Measurements from ENCODE around the gene HGF. TPM values are rescaled to one million over a fixed set of nuclear protein-coding genes. Genes with fewer than 3 reads are reported as not detected.

HGF gene
- total RNA-seq, 8 experiments from 2014 or later = 0.09 to 9.6 (median 0.56) TPM; not detected in 1

DNA sequence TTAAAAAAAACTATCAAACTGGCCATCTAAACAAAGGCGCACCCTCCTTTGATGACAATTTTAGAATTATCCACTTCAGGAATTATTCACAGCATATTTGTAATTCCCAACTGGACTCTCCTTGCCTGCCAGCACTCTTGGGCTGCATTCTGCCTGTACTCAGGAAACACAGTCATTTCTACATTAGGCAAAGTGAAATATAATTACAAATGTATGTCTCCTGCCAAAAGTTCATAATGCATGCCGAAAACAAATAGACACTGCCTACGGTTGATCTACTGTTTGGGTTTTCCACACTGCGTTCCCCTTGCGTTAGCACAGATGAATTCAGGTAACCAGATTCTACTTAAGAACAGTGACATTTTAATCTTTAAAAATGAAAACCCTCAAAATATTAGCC is 1.9 kb downstream of the HGF start:
- no peak overlapping the region for H3K4me3 ChIP-seq
- in situ Hi-C loops (cut with MboI; ENCODE audit: low pct_unique_long_range_greater_than_20kb in 2 of 9, low sequenced_read_pairs in 9 of 9, unreplicated experiment in 9 of 9) = no loop called here
- peak in 3 of 8 experiments; percentile 66 to 95 (median 69) for ATAC-seq (replicated peaks in 6 of 8)

DNA sequence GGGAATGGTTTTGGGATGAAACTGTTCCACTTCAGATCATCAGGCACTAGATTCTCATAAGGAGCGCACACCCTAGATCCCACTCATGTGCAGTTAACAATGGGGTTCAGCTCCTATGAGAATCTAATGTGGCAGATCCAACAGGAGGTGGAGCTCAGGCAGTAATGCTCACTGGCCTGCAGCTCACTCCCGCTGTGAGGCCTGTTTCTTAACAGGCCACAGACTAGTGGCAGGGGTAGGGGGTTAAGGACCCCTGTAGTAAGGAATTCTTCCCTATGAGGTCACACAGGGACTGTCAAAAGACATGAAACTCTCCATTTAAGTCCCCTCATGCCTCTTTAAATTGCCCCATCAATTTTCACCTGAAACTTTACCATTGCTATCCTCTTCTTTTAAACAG is 8.0 kb downstream of the HGF start:
- 43 to 83% (median 82%) methylated on average over 1 of the region's 2 CpGs; no CpG with 5 or more reads in 6 of the 10 experiments for WGBS, 10 experiments
- no peaks in the 10 kb centered on the region for H3K4me1 ChIP-seq (replicated peaks in 1 of 2)
- H3K27ac ChIP-seq = no peak overlapping the region
- no peak for ATAC-seq (replicated peaks in 6 of 8)
- in situ Hi-C loops (cut with MboI; ENCODE audit: low pct_unique_long_range_greater_than_20kb in 2 of 9, low sequenced_read_pairs in 9 of 9, unreplicated experiment in 9 of 9) = no loop called here
- H3K4me3 ChIP-seq = no peak overlapping the region

More for the DNA sequence above, 1.9 kb downstream of the HGF start:
- Histone ChIP-seq H3K27ac (no peak overlapping the region), H3K4me1 (replicated peaks in 1 of 2) (no peaks in the 10 kb centered on the region)
- 0 to 100% (median 88%) methylated on average over 1 to 5 of the region's 5 CpGs for WGBS, 10 experiments

DNA sequence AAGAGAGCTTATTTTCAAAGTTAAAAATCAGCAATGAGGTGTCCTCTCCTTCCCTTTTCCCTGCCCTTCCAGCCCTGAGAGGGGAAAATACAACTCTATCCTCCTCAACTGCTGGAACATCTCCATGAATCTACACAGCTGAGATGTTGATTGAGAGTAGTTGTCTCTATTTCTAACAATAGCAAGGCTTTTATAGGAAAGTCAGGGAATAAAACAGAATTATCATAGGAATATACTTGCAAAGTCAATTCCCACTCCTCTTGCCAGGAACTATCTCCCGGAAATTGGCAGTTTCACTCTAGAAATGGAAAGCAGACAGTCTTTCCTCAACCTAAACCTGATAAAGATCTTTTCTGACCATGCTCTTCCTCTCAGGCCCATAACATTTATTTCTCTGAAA is 8.8 kb downstream of the HGF start:
- no peak for ATAC-seq (replicated peaks in 6 of 8)
- in situ Hi-C loops (cut with MboI; ENCODE audit: low pct_unique_long_range_greater_than_20kb in 2 of 9, low sequenced_read_pairs in 9 of 9, unreplicated experiment in 9 of 9) = no loop called here
- Histone ChIP-seq H3K4me3 (no peak overlapping the region), H3K27ac (no peak overlapping the region), H3K4me1 (replicated peaks in 1 of 2) (no peaks in the 10 kb centered on the region)
- 60 to 100% (median 72%) methylated on average over 1 of the region's 1 CpG; no CpG with 5 or more reads in 4 of the 10 experiments for WGBS, 10 experiments

DNA sequence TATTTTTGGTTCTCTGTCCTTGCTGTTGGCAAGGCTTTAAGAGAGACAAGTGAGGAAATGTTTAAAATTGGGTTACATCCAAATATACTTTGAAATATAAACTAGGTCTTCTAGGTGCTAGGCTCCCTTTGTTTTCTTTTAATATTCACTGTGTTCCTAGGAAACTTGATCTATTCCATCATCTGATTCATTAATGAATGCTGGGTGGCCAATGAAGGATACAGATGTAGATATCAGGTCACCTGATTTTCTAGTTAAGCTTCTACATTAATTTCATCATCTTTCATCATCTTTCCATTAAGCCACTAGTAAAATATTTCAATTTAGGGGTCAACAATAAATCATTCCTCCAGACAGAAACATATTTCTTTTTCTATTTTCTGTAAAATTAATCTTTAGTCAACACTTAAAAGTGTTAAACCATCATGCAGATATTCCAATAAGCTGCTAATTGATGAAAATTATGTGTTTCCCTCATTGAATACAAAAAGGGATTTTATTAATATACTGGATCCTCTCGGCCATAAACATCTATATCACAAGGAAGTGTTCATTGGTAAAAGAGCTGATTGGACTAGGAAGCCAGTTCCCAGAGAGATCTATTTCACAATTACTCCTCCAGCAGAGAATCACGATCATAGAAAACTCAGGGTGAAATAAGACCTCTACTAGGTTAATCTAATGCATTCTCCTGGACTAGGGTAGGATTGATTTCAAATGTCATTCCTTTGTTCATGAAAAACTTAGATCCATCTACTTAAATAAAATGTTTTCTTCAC is 14.7 kb downstream of the HGF start:
- H3K4me1 ChIP-seq (replicated peaks in 1 of 2) = peaks cover 0 to 4% of the 10 kb centered on the region in 2 donors
- no peak overlapping the region for H3K4me3 ChIP-seq
- WGBS, 10 experiments = 33 to 100% (median 89%) methylated on average over 1 to 2 of the region's 2 CpGs; no CpG with 5 or more reads in 2 of the 10 experiments
- ATAC-seq (replicated peaks in 6 of 8) = peak in 4 of 8 experiments; percentile 49 to 90 (median 72)
- H3K27ac ChIP-seq = no peak overlapping the region
- in situ Hi-C loops (cut with MboI; ENCODE audit: low pct_unique_long_range_greater_than_20kb in 2 of 9, low sequenced_read_pairs in 9 of 9, unreplicated experiment in 9 of 9) = no loop called here

DNA sequence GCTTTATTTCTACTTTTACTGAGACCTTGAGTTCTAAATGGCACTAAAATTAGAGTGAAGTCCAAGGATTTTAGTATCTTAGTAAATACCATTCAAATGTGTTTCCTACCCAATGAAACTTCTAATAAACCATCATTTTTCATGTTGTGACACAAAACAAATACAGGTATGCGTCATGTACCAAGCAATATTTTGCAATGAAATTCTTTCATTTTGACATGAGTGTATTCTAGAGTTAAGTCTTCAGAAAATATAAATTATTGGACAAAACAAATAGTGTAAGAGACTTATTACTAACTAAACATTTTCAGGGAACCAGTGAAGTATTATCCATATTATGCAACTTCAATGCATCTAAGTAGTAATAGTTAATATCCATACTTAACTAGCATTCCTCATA is 16.5 kb downstream of the HGF start:
- Histone ChIP-seq H3K4me3 (no peak overlapping the region), H3K27ac (no peak overlapping the region), H3K4me1 (replicated peaks in 1 of 2) (peaks cover 0 to 4% of the 10 kb centered on the region in 2 donors)
- no peak for ATAC-seq (replicated peaks in 6 of 8)
- in situ Hi-C loops (cut with MboI; ENCODE audit: low pct_unique_long_range_greater_than_20kb in 2 of 9, low sequenced_read_pairs in 9 of 9, unreplicated experiment in 9 of 9) = no loop called here
- WGBS, 10 experiments = 92 to 100% (median 100%) methylated on average over 1 of the region's 1 CpG; no CpG with 5 or more reads in 3 of the 10 experiments

DNA sequence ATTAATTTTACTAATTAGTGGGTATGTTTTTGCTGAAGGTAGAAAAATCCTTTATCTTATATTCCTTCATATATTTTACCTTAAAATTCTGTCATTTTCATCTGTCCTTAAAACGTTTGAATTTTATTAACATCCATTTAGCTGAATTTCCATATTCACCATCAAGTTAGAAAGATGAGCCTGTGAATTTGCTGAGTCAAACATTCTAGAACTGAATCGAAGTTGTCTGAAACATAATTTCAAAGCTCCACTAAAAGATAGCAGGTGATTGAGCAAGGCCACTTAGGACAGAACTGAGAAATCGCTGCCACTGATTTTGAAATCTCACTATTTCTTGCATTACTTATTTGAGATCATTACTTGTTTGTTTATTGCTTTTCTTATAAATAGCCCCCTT is 17.5 kb downstream of the HGF start:
- H3K4me1 ChIP-seq (replicated peaks in 1 of 2) = peaks cover 0 to 4% of the 10 kb centered on the region in 2 donors
- 63 to 100% (median 78%) methylated on average over 1 to 3 of the region's 3 CpGs; no CpG with 5 or more reads in 1 of the 10 experiments for whole genome bisulfite sequencing, 10 experiments
- no peak overlapping the region for H3K27ac ChIP-seq
- in situ Hi-C loops (cut with MboI; ENCODE audit: low pct_unique_long_range_greater_than_20kb in 2 of 9, low sequenced_read_pairs in 9 of 9, unreplicated experiment in 9 of 9) = no loop called here
- ATAC-seq (replicated peaks in 6 of 8) = no peak
- H3K4me3 ChIP-seq = no peak overlapping the region

DNA sequence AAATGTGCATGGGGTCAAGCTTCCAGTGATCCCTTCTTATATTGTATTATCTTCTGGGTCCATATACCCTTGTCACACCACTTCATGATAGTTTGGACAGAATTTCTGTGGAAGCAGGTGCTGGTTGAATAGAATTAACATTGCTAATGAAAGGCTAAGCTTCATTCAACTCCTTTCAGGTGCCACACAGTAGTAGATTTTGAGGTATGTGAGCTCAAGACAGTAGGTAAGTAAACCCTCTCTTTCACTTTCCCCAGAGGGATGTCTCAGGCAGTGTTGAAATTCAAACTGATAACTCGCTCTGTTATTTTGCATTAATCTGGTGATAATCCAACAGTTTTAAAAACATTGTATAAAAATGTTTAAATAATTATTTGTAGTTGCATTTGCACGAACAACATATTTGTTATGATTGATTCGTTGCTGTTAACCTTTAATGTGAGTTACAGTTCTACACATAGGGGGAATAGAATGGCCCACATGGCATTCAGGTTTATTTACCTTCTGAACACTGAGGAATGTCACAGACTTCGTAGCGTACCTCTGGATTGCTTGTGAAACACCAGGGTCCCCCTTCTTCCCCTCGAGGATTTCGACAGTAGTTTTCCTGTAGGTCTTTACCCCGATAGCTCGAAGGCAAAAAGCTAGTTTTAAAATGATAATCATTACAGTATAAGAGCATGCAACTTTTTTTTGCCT is 18.1 kb downstream of the HGF start:
- Histone ChIP-seq H3K4me1 (replicated peaks in 1 of 2) (peaks cover 0 to 4% of the 10 kb centered on the region in 2 donors), H3K4me3 (no peak overlapping the region), H3K27ac (no peak overlapping the region)
- no peak for ATAC-seq (replicated peaks in 6 of 8)
- in situ Hi-C loops (cut with MboI; ENCODE audit: low pct_unique_long_range_greater_than_20kb in 2 of 9, low sequenced_read_pairs in 9 of 9, unreplicated experiment in 9 of 9) = no loop called here
- WGBS, 10 experiments = 63 to 90% (median 71%) methylated on average over 3 to 9 of the region's 9 CpGs; no CpG with 5 or more reads in 2 of the 10 experiments

DNA sequence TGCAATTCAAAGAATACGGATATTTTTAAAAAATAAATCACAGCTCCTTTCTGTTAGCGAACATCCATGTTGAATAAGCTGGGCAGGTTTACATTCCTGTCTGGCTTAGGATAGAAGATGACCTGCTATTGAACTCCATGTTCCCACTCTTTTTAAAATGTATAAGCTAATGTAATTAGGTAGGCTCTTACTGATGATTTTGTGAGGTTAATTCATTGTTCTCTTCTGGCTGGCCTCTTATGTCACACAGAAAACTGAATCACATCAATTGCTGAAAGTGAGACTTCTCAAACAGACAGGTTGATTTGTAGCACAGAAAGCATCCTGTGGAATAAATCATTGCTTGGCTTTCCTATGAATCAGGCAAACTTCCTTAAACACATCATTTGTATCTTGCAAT is 24.2 kb downstream of the HGF start:
- Histone ChIP-seq H3K27ac (no peak overlapping the region), H3K4me1 (replicated peaks in 1 of 2) (peaks cover 7 to 29% of the 10 kb centered on the region in 2 donors), H3K4me3 (no peak overlapping the region)
- in situ Hi-C loops (cut with MboI; ENCODE audit: low pct_unique_long_range_greater_than_20kb in 2 of 9, low sequenced_read_pairs in 9 of 9, unreplicated experiment in 9 of 9) = no loop called here
- 67 to 100% (median 88%) methylated on average over 1 to 2 of the region's 2 CpGs; no CpG with 5 or more reads in 4 of the 10 experiments for WGBS, 10 experiments
- ATAC-seq (replicated peaks in 6 of 8) = peak in 5 of 8 experiments; percentile 70 to 90 (median 84)

DNA sequence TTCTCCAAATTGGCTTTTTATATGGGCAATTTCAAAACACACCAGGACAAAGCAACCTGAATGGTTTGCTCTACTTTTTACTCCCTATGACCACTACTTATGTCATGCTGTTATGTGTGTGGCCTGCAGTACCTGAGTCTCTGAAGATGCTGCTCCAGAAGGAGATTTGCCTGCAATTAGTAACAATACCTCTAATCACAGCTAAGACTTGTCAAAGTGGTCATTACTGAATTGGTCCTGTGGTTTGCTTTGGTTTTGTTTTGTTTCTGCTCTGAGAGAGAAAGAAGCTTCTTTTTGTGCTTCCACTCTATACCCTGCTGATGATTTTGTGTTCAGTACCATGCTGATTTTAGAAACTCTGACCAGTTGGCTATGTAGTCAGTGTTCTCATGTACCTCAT is 25.5 kb downstream of the HGF start:
- no peak overlapping the region for H3K27ac ChIP-seq
- H3K4me1 ChIP-seq (replicated peaks in 1 of 2) = peaks cover 7 to 29% of the 10 kb centered on the region in 2 donors
- ATAC-seq (replicated peaks in 6 of 8) = no peak
- H3K4me3 ChIP-seq = no peak overlapping the region
- in situ Hi-C loops (cut with MboI; ENCODE audit: low pct_unique_long_range_greater_than_20kb in 2 of 9, low sequenced_read_pairs in 9 of 9, unreplicated experiment in 9 of 9) = no loop called here

DNA sequence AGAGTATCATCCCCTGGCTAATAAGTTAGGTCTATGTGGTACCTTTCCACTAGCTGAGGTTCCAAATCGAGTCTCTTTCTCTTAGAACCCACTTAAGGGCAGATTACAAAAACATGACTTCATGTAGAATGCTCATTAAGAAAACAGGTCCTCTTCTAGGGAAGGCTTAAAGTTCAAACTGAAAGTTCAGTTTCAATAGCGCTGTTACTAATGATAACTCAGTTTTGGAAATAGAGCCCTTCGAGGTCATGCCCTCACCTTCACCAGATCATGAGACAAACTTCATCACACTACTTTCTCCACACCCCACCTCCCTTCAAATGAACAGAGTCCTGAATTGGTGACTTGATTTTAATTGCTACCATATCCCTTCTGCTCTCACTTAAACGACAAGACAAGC is 26.2 kb downstream of the HGF start:
- in situ Hi-C loops (cut with MboI; ENCODE audit: low pct_unique_long_range_greater_than_20kb in 2 of 9, low sequenced_read_pairs in 9 of 9, unreplicated experiment in 9 of 9) = no loop called here
- peaks cover 7 to 29% of the 10 kb centered on the region in 2 donors for H3K4me1 ChIP-seq (replicated peaks in 1 of 2)
- H3K4me3 ChIP-seq = no peak overlapping the region
- ATAC-seq (replicated peaks in 6 of 8) = no peak
- 27 to 100% (median 81%) methylated on average over 1 to 4 of the region's 4 CpGs; no CpG with 5 or more reads in 1 of the 10 experiments for WGBS, 10 experiments
- no peak overlapping the region for H3K27ac ChIP-seq

DNA sequence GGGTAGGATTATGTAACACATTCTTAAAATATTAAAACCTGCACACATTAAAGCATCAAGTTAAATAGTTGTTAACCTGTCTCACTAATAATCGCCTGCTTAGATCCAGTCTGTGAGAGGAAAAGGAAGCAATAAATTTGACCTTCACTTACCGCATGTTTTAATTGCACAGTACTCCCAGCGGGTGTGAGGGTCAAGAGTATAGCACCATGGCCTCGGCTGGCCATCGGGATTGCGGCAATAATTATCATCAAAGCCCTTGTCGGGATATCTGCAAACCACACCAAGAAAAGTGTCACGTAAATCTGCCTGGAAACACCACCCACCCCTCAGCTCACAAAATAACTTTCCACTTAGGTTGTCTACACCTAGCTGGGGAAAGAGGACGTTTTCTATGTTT is 26.6 kb downstream of the HGF start:
- in situ Hi-C loops (cut with MboI; ENCODE audit: low pct_unique_long_range_greater_than_20kb in 2 of 9, low sequenced_read_pairs in 9 of 9, unreplicated experiment in 9 of 9) = no loop called here
- 18 to 94% (median 77%) methylated on average over 1 to 9 of the region's 9 CpGs; no CpG with 5 or more reads in 1 of the 10 experiments for WGBS, 10 experiments
- peak in 1 of 8 experiments; percentile 32 for ATAC-seq (replicated peaks in 6 of 8)
- Histone ChIP-seq H3K4me3 (no peak overlapping the region), H3K4me1 (replicated peaks in 1 of 2) (peaks cover 7 to 29% of the 10 kb centered on the region in 2 donors), H3K27ac (no peak overlapping the region)

DNA sequence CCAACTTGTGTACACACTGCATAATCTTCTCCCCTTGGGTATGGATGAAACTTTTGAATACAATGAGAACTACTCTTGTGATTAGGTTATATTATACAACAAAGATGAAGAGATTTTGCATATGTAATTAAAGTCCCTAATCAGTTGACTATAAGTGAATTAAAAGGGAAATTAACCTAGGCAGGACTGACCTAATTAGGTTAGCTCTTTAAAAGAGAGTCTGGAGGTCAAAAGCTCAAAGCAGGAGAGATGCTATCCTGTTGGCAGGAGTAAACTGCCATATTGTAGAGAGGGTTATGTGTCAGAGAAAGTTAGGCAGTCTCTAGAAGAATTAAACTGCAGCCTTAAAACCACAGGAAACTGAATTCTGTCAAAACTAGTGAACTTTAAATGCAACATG is 29.4 kb downstream of the HGF start:
- H3K4me1 ChIP-seq (replicated peaks in 1 of 2) = peaks cover 0 to 26% of the 10 kb centered on the region in 2 donors
- in situ Hi-C loops (cut with MboI; ENCODE audit: low pct_unique_long_range_greater_than_20kb in 2 of 9, low sequenced_read_pairs in 9 of 9, unreplicated experiment in 9 of 9) = no loop called here

DNA sequence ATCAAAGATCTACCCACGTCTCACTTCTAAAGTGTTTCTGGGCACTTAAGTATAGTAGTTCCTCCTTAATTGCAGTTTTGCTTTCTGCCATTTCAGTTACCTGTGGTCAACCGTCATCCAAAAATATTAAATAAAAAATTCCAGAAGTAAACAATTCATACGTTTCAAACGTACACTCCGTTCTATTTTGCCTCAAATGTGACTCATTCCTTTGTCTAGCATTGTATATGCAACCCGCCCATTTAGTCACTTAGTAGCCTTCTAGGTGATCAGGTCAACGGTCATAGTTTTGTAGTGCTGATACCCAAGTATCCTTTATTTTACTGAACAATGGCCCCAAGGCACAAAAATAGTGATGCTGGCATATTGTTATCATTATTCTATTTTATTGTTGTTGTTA is 33.8 kb downstream of the HGF start:
- Histone ChIP-seq H3K27ac (no peak overlapping the region), H3K4me3 (no peak overlapping the region), H3K4me1 (replicated peaks in 1 of 2) (peaks cover 0 to 2% of the 10 kb centered on the region in 2 donors)
- ATAC-seq (replicated peaks in 6 of 8) = peak in 2 of 8 experiments; percentile 36 to 87
- in situ Hi-C loops (cut with MboI; ENCODE audit: low pct_unique_long_range_greater_than_20kb in 2 of 9, low sequenced_read_pairs in 9 of 9, unreplicated experiment in 9 of 9) = no loop called here
- 0 to 98% (median 80%) methylated on average over 1 to 6 of the region's 7 CpGs; no CpG with 5 or more reads in 1 of the 10 experiments for WGBS, 10 experiments

More for the DNA sequence above, 29.4 kb downstream of the HGF start:
- Histone ChIP-seq H3K27ac (no peak overlapping the region), H3K4me3 (no peak overlapping the region)
- no peak for ATAC-seq (replicated peaks in 6 of 8)

All from motor neuron (in vitro differentiated cells).